Measurements from ENCODE around the gene SMYD3.

The SMYD3 gene

GRCh38 chr1:245862812-245863540 is 644.1 kb downstream of the SMYD3 start:
- H3K36me3 ChIP-seq (ENCODE audit: control insufficient read depth in 1 of 2, insufficient read depth in 2 of 2, low read depth in 1 of 2, low read length in 2 of 2), result peaks cover 1 to 8% of the 10 kb centered on the region in 2 experiments
- no peak overlapping the region for H3K4me3 ChIP-seq (ENCODE audit: insufficient read depth in 1 of 2, low read depth in 1 of 2, low read length in 2 of 2)
- H3K4me1 ChIP-seq (ENCODE audit: control insufficient read depth, insufficient read depth, low read depth, low read length), result peaks cover 4% of the 10 kb centered on the region
- H3K27ac ChIP-seq (ENCODE audit: low read length, poor library complexity, severe bottlenecking), result peak overlapping the region; percentile 57
- no peak overlapping the region for H2BK5ac ChIP-seq (ENCODE audit: low read depth, low read length, poor library complexity, severe bottlenecking)
- H3K9me3 ChIP-seq (ENCODE audit: control insufficient read depth, low read length), result no peaks in the 10 kb centered on the region
- WGBS, result 81% methylated on average over 6 of the region's 6 CpGs
- no peak overlapping the region for H2BK15ac ChIP-seq (ENCODE audit: low read depth, poor library complexity, severe bottlenecking)
- H3K27me3 ChIP-seq (ENCODE audit: control insufficient read depth in 1 of 2, insufficient read depth in 1 of 2, low read length in 2 of 2), result no peaks in the 10 kb centered on the region
- no peak overlapping the region for H2BK12ac ChIP-seq (ENCODE audit: low read length in 2 of 2)
- no peak overlapping the region for H2AFZ ChIP-seq (ENCODE audit: low read depth, low read length)
- no peak overlapping the region for H4K8ac ChIP-seq (ENCODE audit: low read length)
- H3K4ac ChIP-seq (ENCODE audit: low read depth in 1 of 2, low read length in 2 of 2), result no peak overlapping the region
- H3K18ac ChIP-seq (ENCODE audit: low read depth in 1 of 2, low read length in 2 of 2), result no peak overlapping the region
- no peak overlapping the region for H2AK5ac ChIP-seq (ENCODE audit: low read length, severe bottlenecking)
- H3K9ac ChIP-seq (ENCODE audit: low read length), result no peak overlapping the region
- no peak overlapping the region for H3K23ac ChIP-seq (ENCODE audit: low read length in 2 of 2)
- H4K91ac ChIP-seq (ENCODE audit: low read length), result no peak overlapping the region
- H3K4me2 ChIP-seq (ENCODE audit: low read length, poor library complexity, severe bottlenecking), result no peak overlapping the region
- H3K79me1 ChIP-seq (replicated peaks; ENCODE audit: low read length, poor library complexity, severe bottlenecking), result no peaks in the 10 kb centered on the region
- H3K14ac ChIP-seq (ENCODE audit: low read length in 2 of 2), result no peak overlapping the region
- H2BK120ac ChIP-seq (ENCODE audit: low read depth, low read length), result no peak overlapping the region
- no peak for DNase-seq

GRCh38 chr1:245860657-245861544 is 646.2 kb downstream of the SMYD3 start:
- no peak overlapping the region for H2BK5ac ChIP-seq (ENCODE audit: low read depth, low read length, poor library complexity, severe bottlenecking)
- H3K4me3 ChIP-seq (ENCODE audit: insufficient read depth in 1 of 2, low read depth in 1 of 2, low read length in 2 of 2), result peak overlapping the region in 1 of 2 experiments; percentile 51
- H3K14ac ChIP-seq (ENCODE audit: low read length in 2 of 2), result no peak overlapping the region
- peak overlapping the region; percentile 88 for H4K91ac ChIP-seq (ENCODE audit: low read length)
- 72% methylated on average over 6 of the region's 8 CpGs for WGBS
- H3K36me3 ChIP-seq (ENCODE audit: control insufficient read depth in 1 of 2, insufficient read depth in 2 of 2, low read depth in 1 of 2, low read length in 2 of 2), result peaks cover 8 to 10% of the 10 kb centered on the region in 2 experiments
- no peaks in the 10 kb centered on the region for H3K9me3 ChIP-seq (ENCODE audit: control insufficient read depth, low read length)
- H3K4ac ChIP-seq (ENCODE audit: low read depth in 1 of 2, low read length in 2 of 2), result no peak overlapping the region
- H2BK120ac ChIP-seq (ENCODE audit: low read depth, low read length), result no peak overlapping the region
- H2BK12ac ChIP-seq (ENCODE audit: low read length in 2 of 2), result peak overlapping the region in 1 of 2 experiments; percentile 73
- no peak overlapping the region for H3K23ac ChIP-seq (ENCODE audit: low read length in 2 of 2)
- H3K79me1 ChIP-seq (replicated peaks; ENCODE audit: low read length, poor library complexity, severe bottlenecking), result no peaks in the 10 kb centered on the region
- peak overlapping the region; percentile 37 for H3K9ac ChIP-seq (ENCODE audit: low read length)
- H3K4me1 ChIP-seq (ENCODE audit: control insufficient read depth, insufficient read depth, low read depth, low read length), result peaks cover 9% of the 10 kb centered on the region
- no peak overlapping the region for H2AFZ ChIP-seq (ENCODE audit: low read depth, low read length)
- H3K18ac ChIP-seq (ENCODE audit: low read depth in 1 of 2, low read length in 2 of 2), result peak overlapping the region in 1 of 2 experiments; percentile 18
- H3K27me3 ChIP-seq (ENCODE audit: control insufficient read depth in 1 of 2, insufficient read depth in 1 of 2, low read length in 2 of 2), result no peaks in the 10 kb centered on the region
- no peak overlapping the region for H2AK5ac ChIP-seq (ENCODE audit: low read length, severe bottlenecking)
- DNase-seq, result peak; percentile 59
- no peak overlapping the region for H3K27ac ChIP-seq (ENCODE audit: low read length, poor library complexity, severe bottlenecking)
- H2BK15ac ChIP-seq (ENCODE audit: low read depth, poor library complexity, severe bottlenecking), result no peak overlapping the region
- no peak overlapping the region for H3K4me2 ChIP-seq (ENCODE audit: low read length, poor library complexity, severe bottlenecking)
- H4K8ac ChIP-seq (ENCODE audit: low read length), result no peak overlapping the region

GRCh38 chr1:245859493-245860114 is 647.5 kb downstream of the SMYD3 start:
- Histone ChIP-seq H4K8ac (ENCODE audit: low read length) (peak overlapping the region; percentile 71), H3K27me3 (ENCODE audit: control insufficient read depth in 1 of 2, insufficient read depth in 1 of 2, low read length in 2 of 2) (no peaks in the 10 kb centered on the region), H2BK12ac (ENCODE audit: low read length in 2 of 2) (peak overlapping the region; percentile 17 to 61), H3K4ac (ENCODE audit: low read depth in 1 of 2, low read length in 2 of 2) (no peak overlapping the region), H3K79me1 (replicated peaks; ENCODE audit: low read length, poor library complexity, severe bottlenecking) (no peaks in the 10 kb centered on the region), H2BK5ac (ENCODE audit: low read depth, low read length, poor library complexity, severe bottlenecking) (no peak overlapping the region), H2AK5ac (ENCODE audit: low read length, severe bottlenecking) (no peak overlapping the region), H3K9ac (ENCODE audit: low read length) (peak overlapping the region; percentile 30), H3K4me1 (ENCODE audit: control insufficient read depth, insufficient read depth, low read depth, low read length) (peaks cover 9% of the 10 kb centered on the region), H3K23ac (ENCODE audit: low read length in 2 of 2) (no peak overlapping the region), H2AFZ (ENCODE audit: low read depth, low read length) (no peak overlapping the region), H3K4me2 (ENCODE audit: low read length, poor library complexity, severe bottlenecking) (no peak overlapping the region), H2BK15ac (ENCODE audit: low read depth, poor library complexity, severe bottlenecking) (no peak overlapping the region), H3K9me3 (ENCODE audit: control insufficient read depth, low read length) (no peaks in the 10 kb centered on the region), H3K36me3 (ENCODE audit: control insufficient read depth in 1 of 2, insufficient read depth in 2 of 2, low read depth in 1 of 2, low read length in 2 of 2) (peaks cover 8 to 10% of the 10 kb centered on the region in 2 experiments), H4K91ac (ENCODE audit: low read length) (no peak overlapping the region), H3K14ac (ENCODE audit: low read length in 2 of 2) (no peak overlapping the region), H3K27ac (ENCODE audit: low read length, poor library complexity, severe bottlenecking) (no peak overlapping the region), H3K18ac (ENCODE audit: low read depth in 1 of 2, low read length in 2 of 2) (peak overlapping the region in 1 of 2 experiments; percentile 31), H2BK120ac (ENCODE audit: low read depth, low read length) (no peak overlapping the region), H3K4me3 (ENCODE audit: insufficient read depth in 1 of 2, low read depth in 1 of 2, low read length in 2 of 2) (peak overlapping the region in 1 of 2 experiments; percentile 51)
- 67% methylated on average over 9 of the region's 9 CpGs for WGBS
- DNase-seq, result peak; percentile 38
